PC-9 (cell line): Measurements from ENCODE around the gene COX14.

Experiments
- CTCF ChIP-seq: fragments of 200-600 bp; sonication (generic); conservative IDR thresholded peaks from 2 replicates; pipeline ENCODE4 v1.6.1; 2017; ENCODE audit warnings: mixed run types, antibody characterized with exemption, mild to moderate bottlenecking, moderate library complexity
- EZH2 ChIP-seq: fragments of 200-600 bp; sonication (generic); IDR thresholded peaks from 2 replicates; pipeline ENCODE4 v1.8.0; 2017; ENCODE audit warnings: antibody characterized with exemption, low read depth

GRCh38 chr12:50117057-50117622, 5.1 kb downstream of the COX14 start:
- TF ChIP-seq CTCF (no peak), EZH2 (no peak)
